Common myeloid progenitor, CD34-positive (primary cell): ENCODE data around the gene SPRED3.

Experiments
- CTCF ChIA-PET: fragments of 350-600 bp; sonication (Branson Sonifier 250); formaldehyde crosslinking; loops from one replicate; lab custom pipeline; 2021; ENCODE audit warnings: antibody characterized with exemption; lab: Charles Lee
- POLR2A ChIA-PET: fragments of 350-600 bp; sonication (Branson Sonifier 250); formaldehyde crosslinking; loops from one replicate; lab custom pipeline; 2021; ENCODE audit warnings: antibody characterized with exemption; lab: Charles Lee
- DNase-seq, 3 donors: peaks; one replicate each; pipeline versions ENCODE4 v3.0.0 to v3.0.0-alpha.2; 2013
- H3K27ac ChIP-seq, 2 experiments: 1 replicate in 1 of 2; 2 replicates in 1 of 2; pipeline ENCODE4 v1.7.0; 2013; ENCODE audit warnings: inconsistent platforms in 2 of 2, low read length in 2 of 2, mild to moderate bottlenecking in 2 of 2, low read depth in 1 of 2, moderate library complexity in 1 of 2; ENCODE audit not compliant: severe bottlenecking in 2 of 2, insufficient read depth in 1 of 2, poor library complexity in 1 of 2
- H3K27me3 ChIP-seq, 5 experiments: replicated peaks in 2 of 5; 1 replicate in 3 of 5; 2 replicates in 2 of 5; pipeline versions ENCODE4 v1.6.1 to v1.7.0; 2013; ENCODE audit warnings: low read length in 4 of 5, mild to moderate bottlenecking in 2 of 5, moderate library complexity in 2 of 5, inconsistent platforms in 1 of 5; ENCODE audit not compliant: insufficient read depth in 5 of 5, control insufficient read depth in 4 of 5
- H3K36me3 ChIP-seq, 4 experiments: 1 replicate in 2 of 4; 2 replicates in 2 of 4; pipeline versions ENCODE4 v1.6.1 to v1.7.0; 2013; ENCODE audit warnings: low read length in 3 of 4, control low read depth in 1 of 4, mild to moderate bottlenecking in 1 of 4; ENCODE audit not compliant: control insufficient read depth in 4 of 4, insufficient read depth in 4 of 4
- H3K4me1 ChIP-seq, 4 experiments: 1 replicate in 3 of 4; 2 replicates in 1 of 4; pipeline versions ENCODE4 v1.6.1 to v1.7.1; 2013; ENCODE audit warnings: low read length in 3 of 4, mild to moderate bottlenecking in 3 of 4, control low read depth in 1 of 4, inconsistent platforms in 1 of 4, moderate library complexity in 1 of 4; ENCODE audit not compliant: control insufficient read depth in 4 of 4, insufficient read depth in 4 of 4; ENCODE audit errors: control extremely low read depth in 1 of 4
- H3K4me3 ChIP-seq, 7 experiments: 1 replicate in 4 of 7; 2 replicates in 3 of 7; pipeline versions ENCODE4 v1.5.1 to v1.7.0; 2013; ENCODE audit warnings: mild to moderate bottlenecking in 7 of 7, low read length in 6 of 7, moderate library complexity in 6 of 7, inconsistent platforms in 2 of 7, low read depth in 2 of 7, control low read depth in 1 of 7; ENCODE audit not compliant: insufficient read depth in 4 of 7, control insufficient read depth in 1 of 7; ENCODE audit errors: extremely low read depth in 1 of 7
- H3K9me3 ChIP-seq, 5 experiments: 1 replicate in 4 of 5; 2 replicates in 1 of 5; pipeline versions ENCODE4 v1.6.1 to v1.7.1; 2013; ENCODE audit warnings: low read length in 4 of 5, mild to moderate bottlenecking in 2 of 5, inconsistent platforms in 1 of 5, low read depth in 1 of 5, moderate library complexity in 1 of 5; ENCODE audit not compliant: control insufficient read depth in 4 of 5, insufficient read depth in 2 of 5; ENCODE audit errors: control extremely low read depth in 1 of 5
- WGBS: methylation state at CpG from one replicate; pipeline ENCODE4 v1.1.5; 2013; ENCODE audit not compliant: insufficient coverage; 5-methylcytosine and 5-hydroxymethylcytosine counted together

The SPRED3 gene

GRCh38 chr19:38445362-38445761 is 56.9 kb downstream of the SPRED3 start:
- Histone ChIP-seq H3K27ac (no peak overlapping the region), H3K4me3 (no peak overlapping the region), H3K4me1 (peaks cover 0 to 2% (median 0%) of the 10 kb centered on the region in 4 experiments), H3K36me3 (no peaks in the 10 kb centered on the region), H3K27me3 (no peaks in the 10 kb centered on the region), H3K9me3 (no peaks in the 10 kb centered on the region)
- DNase-seq: no peak
- CTCF ChIA-PET: interaction anchor here (0.8 to 4.8 kb wide), 2 partner anchors 39 to 42 kb away, joined by 3 to 30 read pairs; partner anchors contain the start of gene FAM98C
- WGBS: 92% methylated on average over 7 of the region's 7 CpGs
- POLR2A ChIA-PET: no interaction called here

DNA sequence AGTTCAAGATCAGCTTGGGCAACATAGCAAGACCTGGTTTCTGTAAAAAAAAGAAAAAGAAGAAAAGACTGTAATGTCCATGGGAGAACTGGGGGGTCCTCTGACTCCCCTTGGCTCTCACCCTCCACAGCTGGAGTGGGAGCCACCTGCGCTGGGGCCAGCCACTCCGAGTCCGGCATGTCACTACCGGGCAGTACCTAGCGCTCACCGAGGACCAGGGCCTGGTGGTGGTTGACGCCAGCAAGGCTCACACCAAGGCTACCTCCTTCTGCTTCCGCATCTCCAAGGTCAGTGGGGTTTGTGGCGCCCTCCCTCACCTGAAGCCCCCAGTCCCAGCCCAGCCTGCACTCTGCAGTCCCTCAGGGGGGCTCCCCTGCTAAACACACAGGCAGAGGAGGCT is 59.7 kb downstream of the SPRED3 start:
- no peak for DNase-seq
- Histone ChIP-seq H3K27me3 (no peaks in the 10 kb centered on the region), H3K27ac (no peak overlapping the region), H3K4me1 (no peaks in the 10 kb centered on the region), H3K4me3 (no peak overlapping the region), H3K36me3 (no peaks in the 10 kb centered on the region), H3K9me3 (no peaks in the 10 kb centered on the region)
- CTCF ChIA-PET: no interaction called here
- POLR2A ChIA-PET: no interaction called here
- 95% methylated on average over 5 of the region's 9 CpGs for WGBS
